Upper lobe of left lung (tissue), 6 donors: Measurements from ENCODE around the gene PFKFB4. TPM values are rescaled to one million over a fixed set of nuclear protein-coding genes. Genes with fewer than 3 reads are reported as not detected.

ENCODE experiments used
- ATAC-seq, 2 donors: fragments of 200-7000 bp; cut with Tn5 transposase; one replicate each; pipeline ENCODE4 v1.9.1; 2022; ENCODE audit warnings: mild to moderate bottlenecking in 2 of 2, moderate library complexity in 2 of 2; ENCODE audit not compliant: low FRiP score in 2 of 2
- DNase-seq, 2 donors: peaks; one replicate each; pipeline ENCODE4 v3.0.0-alpha.2; 2019 to 2020
- H3K27ac ChIP-seq, 4 donors: fragments of 200-600 bp; sonication (generic); one replicate each; pipeline ENCODE4 v1.5.1; 2016 to 2019
- H3K27me3 ChIP-seq, 4 donors: fragments of 200-600 bp; sonication (generic); one replicate each; pipeline ENCODE4 v1.5.1; 2017 to 2019
- H3K36me3 ChIP-seq, 4 donors: fragments of 200-600 bp; sonication (generic); one replicate each; pipeline ENCODE4 v1.5.1; 2016 to 2019
- H3K4me1 ChIP-seq, 4 donors: fragments of 200-600 bp; sonication (generic); one replicate each; pipeline ENCODE4 v1.5.1; 2018 to 2019
- H3K4me3 ChIP-seq, 4 donors: fragments of 200-600 bp; sonication (generic); one replicate each; pipeline ENCODE4 v1.5.1; 2017 to 2019; ENCODE audit warnings: mild to moderate bottlenecking in 2 of 4, moderate library complexity in 1 of 4
- H3K9me3 ChIP-seq, 4 donors: fragments of 200-600 bp; sonication (generic); one replicate each; pipeline ENCODE4 v1.5.1; 2018 to 2019
- EP300 ChIP-seq, 4 donors: sonication (generic); formaldehyde crosslinking; IDR thresholded peaks; one replicate each; pipeline ENCODE4 v1.5.1; 2017; ENCODE audit warnings: antibody characterized with exemption in 4 of 4, control low read depth in 2 of 4
- POLR2A ChIP-seq, 4 donors: fragments of 450-650 bp; IDR thresholded peaks; one replicate each; pipeline ENCODE4 v1.5.1; 2016 to 2017; ENCODE audit warnings: antibody characterized with exemption in 4 of 4, mild to moderate bottlenecking in 2 of 4
- POLR2AphosphoS5 ChIP-seq, 2 donors: sonication (generic); formaldehyde crosslinking; IDR thresholded peaks; one replicate each; pipeline ENCODE4 v1.5.1; 2017; ENCODE audit warnings: antibody characterized with exemption in 2 of 2
- WGBS, 2 donors: methylation state at CpG; one replicate each; pipeline ENCODE4 v1.1.5; 2017 to 2018; 5-methylcytosine and 5-hydroxymethylcytosine counted together
- total RNA-seq, 6 donors: library from RNA; depleted of rRNA in 4 of 6; stranded (reverse); fragments of >200 nt in 4 of 6; gene quantifications; one replicate each; pipeline versions ENCODE4 v1.1.0 to v1.2.1, GENCODE V29; 2016 to 2021
- TF ChIP-seq, protein P1 (sequence below), 6 experiments: fragments of 450-650 bp in 4 of 6; fragments of 200-600 bp in 2 of 6; sonication (generic) in 2 of 6; IDR thresholded peaks; one replicate each; pipeline ENCODE4 v1.5.1; 2016 to 2019; ENCODE audit warnings: antibody characterized with exemption in 6 of 6
- donor health status: DM: no; HTN: no; CAD: no; lungs with moderate emphysema.
- donor health status: DM: no; HTN: yes; CAD: no; lungs with severe emphysema.

Gene PFKFB4
- total RNA-seq, 6 donors from 2014 or later: 5.9 to 16.8 (median 9.8) TPM

DNA sequence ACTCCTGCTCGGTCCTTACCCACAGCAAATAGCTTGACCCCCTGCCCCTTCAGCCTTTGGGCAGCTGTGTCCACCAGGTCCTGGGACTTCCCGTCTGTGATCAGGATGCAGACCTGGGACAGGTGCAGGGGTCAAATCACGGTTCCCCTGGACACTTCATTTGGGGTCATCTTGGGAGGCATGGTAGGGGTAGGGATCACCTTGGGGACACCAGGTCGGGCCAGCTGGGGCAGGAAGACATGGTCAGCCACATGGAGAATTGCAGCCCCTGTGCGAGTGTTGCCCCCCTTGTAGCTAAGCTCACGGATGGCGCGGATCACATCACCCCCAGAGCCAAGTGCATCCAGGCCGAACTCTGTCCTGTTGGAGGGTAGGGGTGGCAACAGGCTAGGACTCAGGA lies 36.7 kb upstream of the PFKFB4 start:
- no peak for TF ChIP-seq POLR2AphosphoS5 (IDR thresholded peaks at IDR 0.05)
- TF ChIP-seq, protein P1, sequence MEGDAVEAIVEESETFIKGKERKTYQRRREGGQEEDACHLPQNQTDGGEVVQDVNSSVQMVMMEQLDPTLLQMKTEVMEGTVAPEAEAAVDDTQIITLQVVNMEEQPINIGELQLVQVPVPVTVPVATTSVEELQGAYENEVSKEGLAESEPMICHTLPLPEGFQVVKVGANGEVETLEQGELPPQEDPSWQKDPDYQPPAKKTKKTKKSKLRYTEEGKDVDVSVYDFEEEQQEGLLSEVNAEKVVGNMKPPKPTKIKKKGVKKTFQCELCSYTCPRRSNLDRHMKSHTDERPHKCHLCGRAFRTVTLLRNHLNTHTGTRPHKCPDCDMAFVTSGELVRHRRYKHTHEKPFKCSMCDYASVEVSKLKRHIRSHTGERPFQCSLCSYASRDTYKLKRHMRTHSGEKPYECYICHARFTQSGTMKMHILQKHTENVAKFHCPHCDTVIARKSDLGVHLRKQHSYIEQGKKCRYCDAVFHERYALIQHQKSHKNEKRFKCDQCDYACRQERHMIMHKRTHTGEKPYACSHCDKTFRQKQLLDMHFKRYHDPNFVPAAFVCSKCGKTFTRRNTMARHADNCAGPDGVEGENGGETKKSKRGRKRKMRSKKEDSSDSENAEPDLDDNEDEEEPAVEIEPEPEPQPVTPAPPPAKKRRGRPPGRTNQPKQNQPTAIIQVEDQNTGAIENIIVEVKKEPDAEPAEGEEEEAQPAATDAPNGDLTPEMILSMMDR (IDR thresholded peaks at IDR 0.05): no peak
- no peak for TF ChIP-seq POLR2A (IDR thresholded peaks at IDR 0.05)
- no peak for TF ChIP-seq EP300 (IDR thresholded peaks at IDR 0.05)
- Histone ChIP-seq H3K36me3 (peaks cover 0 to 8% (median 4%) of the 10 kb centered on the region in 4 donors), H3K4me3 (no peak overlapping the region), H3K27ac (no peak overlapping the region), H3K27me3 (peaks cover 0 to 4% (median 0%) of the 10 kb centered on the region in 4 donors), H3K4me1 (peaks cover 7 to 15% (median 13%) of the 10 kb centered on the region in 4 donors), H3K9me3 (no peaks in the 10 kb centered on the region)
- no peak for DNase-seq
- ATAC-seq: no peak
- WGBS, 2 donors: 73 to 97% methylated on average over 3 to 9 of the region's 9 CpGs

DNA sequence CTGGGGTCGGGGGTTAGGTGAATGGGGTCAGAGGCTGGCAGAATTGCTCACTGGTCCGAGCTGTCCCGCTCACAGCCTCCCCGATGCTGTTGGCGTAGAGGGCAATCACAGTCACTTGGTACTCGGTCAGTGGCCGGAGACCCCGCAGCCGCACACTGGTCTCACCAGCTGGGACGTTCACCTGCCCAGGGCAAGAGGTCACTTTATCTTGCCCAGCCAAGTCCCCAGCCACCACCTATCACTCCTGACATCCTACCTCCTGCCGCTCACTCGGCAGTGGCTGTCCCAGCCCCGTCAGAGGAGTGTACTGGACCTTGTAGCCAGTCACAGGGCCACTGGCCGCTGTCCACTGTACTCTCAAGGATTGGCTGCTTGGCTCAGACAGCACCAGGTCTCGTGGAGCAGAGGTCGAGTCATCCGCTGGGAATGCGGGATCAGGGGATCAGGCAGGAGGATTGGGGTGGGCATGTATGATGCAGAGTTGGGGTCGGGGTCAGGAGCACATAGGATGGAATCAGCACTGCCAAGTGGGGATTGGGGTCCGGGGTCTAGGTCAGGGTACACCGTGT lies 36.0 kb upstream of the PFKFB4 start:
- H3K4me3 ChIP-seq: no peak overlapping the region
- peaks cover 0 to 4% (median 0%) of the 10 kb centered on the region in 4 donors for H3K27me3 ChIP-seq
- 89 to 91% methylated on average over 14 to 17 of the region's 21 CpGs for WGBS, 2 donors
- H3K9me3 ChIP-seq: no peaks in the 10 kb centered on the region
- peaks cover 7 to 15% (median 13%) of the 10 kb centered on the region in 4 donors for H3K4me1 ChIP-seq
- DNase-seq: peak in 1 of 2 donors; percentile 71
- ATAC-seq: no peak
- H3K36me3 ChIP-seq: peaks cover 0 to under 1% (median under 1%) of the 10 kb centered on the region in 4 donors
- no peak overlapping the region for H3K27ac ChIP-seq
- no peak for TF ChIP-seq POLR2A (IDR thresholded peaks at IDR 0.05)
- TF ChIP-seq POLR2AphosphoS5 (IDR thresholded peaks at IDR 0.05): no peak
- TF ChIP-seq EP300 (IDR thresholded peaks at IDR 0.05): no peak
- TF ChIP-seq, protein P1 (IDR thresholded peaks at IDR 0.05): no peak

DNA sequence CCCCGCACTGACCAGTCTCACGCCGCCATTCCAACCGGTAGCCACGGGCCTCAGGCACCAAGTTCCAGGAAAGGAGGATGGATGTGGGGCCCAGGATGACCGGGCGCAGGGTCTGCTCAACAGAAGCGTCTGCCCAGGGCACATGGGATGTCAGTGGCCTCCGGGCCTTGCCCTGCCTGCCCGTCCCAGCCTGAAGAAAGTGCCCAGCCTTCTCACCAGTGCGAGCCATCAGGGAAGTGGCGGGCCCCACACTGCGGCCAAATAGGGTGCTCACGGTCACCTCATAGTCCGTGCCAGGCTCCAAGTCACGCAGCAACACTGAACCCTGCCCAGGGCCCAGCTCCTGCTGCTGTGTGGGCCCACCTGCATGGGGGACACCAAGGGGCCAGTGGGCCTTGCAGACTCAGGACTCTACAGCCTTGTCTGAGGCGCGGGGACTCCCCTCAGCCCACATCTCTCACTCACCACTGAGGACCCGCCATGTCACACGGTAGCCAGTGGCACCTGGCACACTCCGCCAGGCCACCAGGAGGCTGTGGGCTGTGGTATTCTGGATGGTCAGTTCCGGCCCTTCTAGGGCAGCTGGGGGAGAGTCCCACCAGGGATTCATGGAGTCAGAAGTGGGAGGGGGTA lies 35.4 kb upstream of the PFKFB4 start:
- Histone ChIP-seq H3K36me3 (no peaks in the 10 kb centered on the region), H3K27me3 (peaks cover 0 to 4% (median 0%) of the 10 kb centered on the region in 4 donors), H3K4me3 (no peak overlapping the region), H3K27ac (no peak overlapping the region), H3K4me1 (peaks cover 7 to 15% (median 13%) of the 10 kb centered on the region in 4 donors), H3K9me3 (no peaks in the 10 kb centered on the region)
- ATAC-seq: no peak
- 91% methylated on average over 9 to 19 of the region's 22 CpGs for WGBS, 2 donors
- no peak for TF ChIP-seq POLR2AphosphoS5 (IDR thresholded peaks at IDR 0.05)
- no peak for TF ChIP-seq EP300 (IDR thresholded peaks at IDR 0.05)
- TF ChIP-seq, protein P1 (IDR thresholded peaks at IDR 0.05): no peak
- TF ChIP-seq POLR2A (IDR thresholded peaks at IDR 0.05): no peak
- DNase-seq: peak in 1 of 2 donors; percentile 56

DNA sequence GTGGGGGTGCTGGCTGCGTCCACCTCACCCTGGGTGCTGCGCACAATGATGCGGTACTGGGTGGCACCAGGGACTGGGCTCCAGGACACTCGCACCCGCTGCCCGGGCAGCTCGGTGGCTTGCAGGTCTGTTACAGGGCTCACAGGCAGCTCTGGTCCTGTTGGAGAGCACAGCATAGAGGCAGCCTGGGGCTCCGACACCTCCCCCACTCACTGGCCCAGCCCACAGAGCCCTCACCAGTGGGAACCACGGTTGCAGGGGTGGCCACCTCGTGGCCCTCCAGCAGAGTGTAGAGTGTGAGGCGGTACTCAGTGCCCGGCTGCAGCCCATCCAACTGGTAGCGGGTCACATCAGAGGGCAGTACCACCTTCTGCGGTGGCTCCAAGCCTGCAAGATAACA lies 34.8 kb upstream of the PFKFB4 start:
- no peaks in the 10 kb centered on the region for H3K36me3 ChIP-seq
- no peaks in the 10 kb centered on the region for H3K9me3 ChIP-seq
- peaks cover 7 to 15% (median 13%) of the 10 kb centered on the region in 4 donors for H3K4me1 ChIP-seq
- TF ChIP-seq POLR2AphosphoS5 (IDR thresholded peaks at IDR 0.05) (no peak), POLR2A (IDR thresholded peaks at IDR 0.05) (no peak), EP300 (IDR thresholded peaks at IDR 0.05) (no peak)
- TF ChIP-seq, protein P1 (IDR thresholded peaks at IDR 0.05): no peak
- H3K27me3 ChIP-seq: peaks cover 0 to 4% (median 0%) of the 10 kb centered on the region in 4 donors
- no peak for ATAC-seq
- DNase-seq: peak in 1 of 2 donors; percentile 78
- H3K4me3 ChIP-seq: no peak overlapping the region
- no peak overlapping the region for H3K27ac ChIP-seq
- WGBS, 2 donors: 84 to 90% methylated on average over 9 to 13 of the region's 14 CpGs
